Measurements from ENCODE around the gene NDUFS6.

NDUFS6 gene

GRCh38 chr5:1793966-1794900 is 7.0 kb upstream of the NDUFS6 start:
- Histone ChIP-seq H3K4me2 (ENCODE audit: low read length) (peak overlapping the region; percentile 78), H3K9me3 (ENCODE audit: control insufficient read depth, insufficient read depth, low read length) (no peaks in the 10 kb centered on the region), H3K4me3 (ENCODE audit: low read length) (peak overlapping the region; percentile 67), H4K20me1 (ENCODE audit: control insufficient read depth, insufficient read depth, low read depth, low read length) (no peaks in the 10 kb centered on the region; the same call in 1 of the 2 replicates), H3K27ac (ENCODE audit: low read depth, low read length) (peak overlapping the region; percentile 87), H3F3A (ENCODE audit: control insufficient read depth, insufficient read depth) (peaks cover 32% of the 10 kb centered on the region), H3K79me2 (ENCODE audit: control insufficient read depth, low read length) (peaks cover 46% of the 10 kb centered on the region), H3K27me3 (ENCODE audit: control insufficient read depth, low read length) (no peaks in the 10 kb centered on the region), H3K9me2 (replicated peaks; ENCODE audit: control insufficient read depth, low read length) (no peaks in the 10 kb centered on the region), H3K4me1 (ENCODE audit: control insufficient read depth, low read length) (peaks cover 94% of the 10 kb centered on the region), H3K36me3 (ENCODE audit: control insufficient read depth, low read length) (peaks cover 61% of the 10 kb centered on the region)
- TF ChIP-seq EZH2phosphoT487 (IDR thresholded peaks at IDR 0.05; ENCODE audit: borderline replicate concordance, low read length), result no peak
- TF ChIP-seq CTCF (IDR thresholded peaks at IDR 0.05; ENCODE audit: low read depth, low read length, poor library complexity, severe bottlenecking), result no peak

GRCh38 chr5:1794901-1795290 is 6.3 kb upstream of the NDUFS6 start:
- TF ChIP-seq EZH2phosphoT487 (IDR thresholded peaks at IDR 0.05; ENCODE audit: borderline replicate concordance, low read length), result no peak
- no peak for TF ChIP-seq CTCF (IDR thresholded peaks at IDR 0.05; ENCODE audit: low read depth, low read length, poor library complexity, severe bottlenecking)
- peaks cover 87% of the 10 kb centered on the region for H3K4me1 ChIP-seq (ENCODE audit: control insufficient read depth, low read length)
- no peaks in the 10 kb centered on the region; the same call in 1 of the 2 replicates for H4K20me1 ChIP-seq (ENCODE audit: control insufficient read depth, insufficient read depth, low read depth, low read length)
- H3K4me3 ChIP-seq (ENCODE audit: low read length), result no peak overlapping the region
- H3K79me2 ChIP-seq (ENCODE audit: control insufficient read depth, low read length), result peaks cover 51% of the 10 kb centered on the region
- H3K27ac ChIP-seq (ENCODE audit: low read depth, low read length), result no peak overlapping the region
- no peaks in the 10 kb centered on the region for H3K27me3 ChIP-seq (ENCODE audit: control insufficient read depth, low read length)
- no peaks in the 10 kb centered on the region for H3K9me2 ChIP-seq (replicated peaks; ENCODE audit: control insufficient read depth, low read length)
- no peak overlapping the region for H3K4me2 ChIP-seq (ENCODE audit: low read length)
- peaks cover 64% of the 10 kb centered on the region for H3K36me3 ChIP-seq (ENCODE audit: control insufficient read depth, low read length)
- no peaks in the 10 kb centered on the region for H3K9me3 ChIP-seq (ENCODE audit: control insufficient read depth, insufficient read depth, low read length)
- peaks cover 32% of the 10 kb centered on the region for H3F3A ChIP-seq (ENCODE audit: control insufficient read depth, insufficient read depth)

- TF ChIP-seq CTCF (IDR thresholded peaks at IDR 0.05; ENCODE audit: low read depth, low read length, poor library complexity, severe bottlenecking) (no peak), EZH2phosphoT487 (IDR thresholded peaks at IDR 0.05; ENCODE audit: borderline replicate concordance, low read length) (no peak)
- peaks cover 31% of the 10 kb centered on the region for H3F3A ChIP-seq (ENCODE audit: control insufficient read depth, insufficient read depth)
These were observed 5.7 kb upstream of the NDUFS6 start for GRCh38 chr5:1795506-1795905.

More at GRCh38 chr5:1795506-1795905, 5.7 kb upstream of the NDUFS6 start:
- Histone ChIP-seq H3K4me1 (ENCODE audit: control insufficient read depth, low read length) (peaks cover 81% of the 10 kb centered on the region), H3K27me3 (ENCODE audit: control insufficient read depth, low read length) (no peaks in the 10 kb centered on the region), H3K4me3 (ENCODE audit: low read length) (no peak overlapping the region), H3K9me3 (ENCODE audit: control insufficient read depth, insufficient read depth, low read length) (no peaks in the 10 kb centered on the region), H3K36me3 (ENCODE audit: control insufficient read depth, low read length) (peaks cover 66% of the 10 kb centered on the region), H4K20me1 (ENCODE audit: control insufficient read depth, insufficient read depth, low read depth, low read length) (no peaks in the 10 kb centered on the region; the same call in 1 of the 2 replicates), H3K27ac (ENCODE audit: low read depth, low read length) (no peak overlapping the region), H3K9me2 (replicated peaks; ENCODE audit: control insufficient read depth, low read length) (no peaks in the 10 kb centered on the region), H3K79me2 (ENCODE audit: control insufficient read depth, low read length) (peaks cover 57% of the 10 kb centered on the region), H3K4me2 (ENCODE audit: low read length) (no peak overlapping the region)

All from DOHH2 (cell line).